A673 (cell line): ENCODE results near the gene SCO2. TPM values are rescaled to one million over a fixed set of nuclear protein-coding genes. Genes with fewer than 3 reads are reported as not detected.

Experiments
- BruUV-seq: library from RNA; stranded (reverse); fragments of 400-500 nt; replicated peaks from 2 replicates; lab custom pipeline; 2021; lab: Mats Ljungman, UMichigan
- CTCF ChIA-PET: fragments of 300-600 bp; sonication (Branson Sonifier 250); formaldehyde crosslinking; loops from one replicate; lab custom pipeline; 2022; ENCODE audit warnings: antibody characterized with exemption; lab: Charles Lee
- POLR2A ChIA-PET: fragments of 300-600 bp; sonication (Branson Sonifier 250); formaldehyde crosslinking; loops from one replicate; lab custom pipeline; 2022; ENCODE audit warnings: antibody characterized with exemption; ENCODE audit not compliant: low non-redundant PET; lab: Charles Lee
- DNase-seq: peaks from one replicate; pipeline ENCODE4 v3.0.0-alpha.2; 2015; ENCODE audit warnings: low spot score
- H3K27ac ChIP-seq: fragments of 200-600 bp; sonication (generic); 2 replicates; pipeline ENCODE4 v1.5.1; 2016; ENCODE audit warnings: mixed run types, low read depth, mild to moderate bottlenecking, mixed read lengths, antibody characterized with exemption, low read length; ENCODE audit not compliant: poor library complexity, severe bottlenecking
- H3K27me3 ChIP-seq: fragments of 200-600 bp; sonication (generic); replicated peaks from 2 replicates; pipeline ENCODE4 v1.6.1; 2017; ENCODE audit warnings: mixed run types, low read depth, mild to moderate bottlenecking, mixed read lengths, antibody characterized with exemption, low read length; ENCODE audit not compliant: insufficient read depth, poor library complexity
- H3K36me3 ChIP-seq: fragments of 200-600 bp; sonication (generic); 2 replicates; pipeline ENCODE4 v1.6.1; 2016; ENCODE audit warnings: mixed run types, mild to moderate bottlenecking, mixed read lengths, antibody characterized with exemption, low read length; ENCODE audit not compliant: insufficient read depth, poor library complexity, severe bottlenecking
- H3K4me1 ChIP-seq: fragments of 200-600 bp; sonication (generic); 2 replicates; pipeline ENCODE4 v1.6.1; 2017; ENCODE audit warnings: mixed run types, mild to moderate bottlenecking, mixed read lengths, antibody characterized with exemption, low read length; ENCODE audit not compliant: insufficient read depth, poor library complexity, severe bottlenecking
- H3K4me3 ChIP-seq: fragments of 200-600 bp; sonication (generic); 2 replicates; pipeline ENCODE4 v1.5.1; 2016; ENCODE audit warnings: low read depth, mixed run types, mild to moderate bottlenecking, mixed read lengths, low read length; ENCODE audit not compliant: poor library complexity, severe bottlenecking
- H3K9me3 ChIP-seq: fragments of 200-600 bp; sonication (generic); 2 replicates; pipeline ENCODE4 v1.6.1; 2016; ENCODE audit warnings: mixed run types, low read depth, mild to moderate bottlenecking, mixed read lengths, antibody characterized with exemption, low read length; ENCODE audit not compliant: poor library complexity, severe bottlenecking
- EZH2 ChIP-seq: fragments of 200-600 bp; sonication (generic); IDR thresholded peaks from 2 replicates; pipeline ENCODE4 v1.6.1; 2017; ENCODE audit warnings: borderline replicate concordance, low read depth, mild to moderate bottlenecking, mixed read lengths, antibody characterized with exemption, low read length; ENCODE audit not compliant: poor library complexity, severe bottlenecking
- intact Hi-C: fragments of 100-400 bp; cut with micrococcal nuclease; formaldehyde crosslinking; loops from one replicate; pipeline ENCODE4 v1.10.0; 2022; ENCODE audit not compliant: unreplicated experiment
- total RNA-seq: library from RNA; stranded (reverse); gene quantifications from 2 replicates; pipeline ENCODE4 v1.2.3, GENCODE V29; 2021
- TF ChIP-seq, protein P1 (sequence below): fragments of 300-800, 200-600 bp; sonication (generic); conservative IDR thresholded peaks from 2 replicates; pipeline ENCODE4 v1.5.1; 2017; ENCODE audit warnings: low read depth, mild to moderate bottlenecking, antibody characterized with exemption, low read length, moderate library complexity, mixed read lengths

Gene SCO2
- total RNA-seq, 1 experiment from 2014 or later = 5.4 TPM

- no peak for DNase-seq
- Histone ChIP-seq H3K27me3 (no peaks in the 10 kb centered on the region), H3K36me3 (no peaks in the 10 kb centered on the region), H3K27ac (no peak overlapping the region), H3K4me3 (no peak overlapping the region), H3K9me3 (no peaks in the 10 kb centered on the region), H3K4me1 (peaks cover 10% of the 10 kb centered on the region)
- intact Hi-C loops = loop anchor here (10.0 kb wide), 1 partner anchor 57 kb away; the partner anchor contains the start of gene MAPK8IP2
- CTCF ChIA-PET = no interaction called here
- POLR2A ChIA-PET = no interaction called here
- no peak for TF ChIP-seq EZH2
- TF ChIP-seq, protein P1, sequence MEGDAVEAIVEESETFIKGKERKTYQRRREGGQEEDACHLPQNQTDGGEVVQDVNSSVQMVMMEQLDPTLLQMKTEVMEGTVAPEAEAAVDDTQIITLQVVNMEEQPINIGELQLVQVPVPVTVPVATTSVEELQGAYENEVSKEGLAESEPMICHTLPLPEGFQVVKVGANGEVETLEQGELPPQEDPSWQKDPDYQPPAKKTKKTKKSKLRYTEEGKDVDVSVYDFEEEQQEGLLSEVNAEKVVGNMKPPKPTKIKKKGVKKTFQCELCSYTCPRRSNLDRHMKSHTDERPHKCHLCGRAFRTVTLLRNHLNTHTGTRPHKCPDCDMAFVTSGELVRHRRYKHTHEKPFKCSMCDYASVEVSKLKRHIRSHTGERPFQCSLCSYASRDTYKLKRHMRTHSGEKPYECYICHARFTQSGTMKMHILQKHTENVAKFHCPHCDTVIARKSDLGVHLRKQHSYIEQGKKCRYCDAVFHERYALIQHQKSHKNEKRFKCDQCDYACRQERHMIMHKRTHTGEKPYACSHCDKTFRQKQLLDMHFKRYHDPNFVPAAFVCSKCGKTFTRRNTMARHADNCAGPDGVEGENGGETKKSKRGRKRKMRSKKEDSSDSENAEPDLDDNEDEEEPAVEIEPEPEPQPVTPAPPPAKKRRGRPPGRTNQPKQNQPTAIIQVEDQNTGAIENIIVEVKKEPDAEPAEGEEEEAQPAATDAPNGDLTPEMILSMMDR = no peak
- no TSS peak for BruUV-seq
Measured at GRCh38 chr22:50547263-50547985, 22.0 kb upstream of the SCO2 start.

DNA sequence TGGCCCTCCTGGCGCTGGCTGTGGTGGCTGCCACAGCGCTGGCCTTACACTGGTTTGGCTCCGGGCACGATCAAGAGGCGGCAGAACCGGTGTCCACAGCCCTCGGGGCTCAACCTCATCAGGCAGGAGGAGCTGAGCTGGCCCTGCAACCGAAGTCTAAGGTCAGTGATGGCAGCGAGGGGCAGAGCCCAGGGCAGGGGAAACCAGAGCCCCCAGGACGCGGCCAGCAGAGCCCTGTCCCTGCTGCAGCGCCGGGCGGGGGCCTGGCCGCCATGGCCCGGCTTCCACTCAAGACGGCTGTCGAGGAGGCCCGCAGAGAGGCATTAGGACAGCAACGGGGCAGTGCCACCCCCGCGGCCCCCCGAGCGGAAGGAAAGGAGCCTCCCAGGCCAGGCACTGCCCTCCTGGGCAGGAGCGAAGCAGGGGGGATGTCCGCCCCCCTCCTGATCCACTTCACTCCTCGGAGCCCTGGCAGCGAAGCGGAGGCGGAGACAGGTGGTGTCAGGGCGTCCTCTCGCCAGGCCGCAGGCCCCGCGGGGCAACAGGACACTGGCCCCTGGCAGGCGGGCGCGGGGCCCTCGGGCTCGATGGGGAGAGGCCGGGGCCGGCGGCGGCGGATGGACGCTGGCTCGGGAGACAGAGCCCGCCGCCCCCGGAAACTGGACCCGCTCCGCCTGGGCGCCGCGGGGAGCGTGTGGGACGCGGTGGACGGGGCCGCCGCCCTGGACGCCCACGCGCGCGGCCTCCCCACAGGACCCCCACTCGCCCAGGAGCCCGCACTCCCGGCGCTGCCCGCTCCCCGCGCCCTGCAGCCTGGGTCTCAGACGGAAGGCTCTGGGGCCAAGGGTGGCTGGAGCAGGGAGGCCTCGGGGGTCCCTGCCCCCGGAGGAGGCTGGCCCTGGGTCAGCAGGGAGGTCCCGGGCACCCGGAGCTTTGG, 21.2 kb upstream of the SCO2 start:
- BruUV-seq = no TSS peak
- peak overlapping the region; percentile 42 for H3K27ac ChIP-seq
- H3K27me3 ChIP-seq = no peaks in the 10 kb centered on the region
- ChIA-PET CTCF (no interaction called here), POLR2A (no interaction called here)
- DNase-seq = no peak
- peaks cover 10% of the 10 kb centered on the region for H3K4me1 ChIP-seq
- no peak for TF ChIP-seq EZH2
- TF ChIP-seq, protein P1 = no peak
- no peaks in the 10 kb centered on the region for H3K36me3 ChIP-seq
- intact Hi-C loops = loop anchor here (10.0 kb wide), 1 partner anchor 58 kb away; the partner anchor contains the start of gene MAPK8IP2
- H3K9me3 ChIP-seq = no peaks in the 10 kb centered on the region
- H3K4me3 ChIP-seq = no peak overlapping the region

DNA sequence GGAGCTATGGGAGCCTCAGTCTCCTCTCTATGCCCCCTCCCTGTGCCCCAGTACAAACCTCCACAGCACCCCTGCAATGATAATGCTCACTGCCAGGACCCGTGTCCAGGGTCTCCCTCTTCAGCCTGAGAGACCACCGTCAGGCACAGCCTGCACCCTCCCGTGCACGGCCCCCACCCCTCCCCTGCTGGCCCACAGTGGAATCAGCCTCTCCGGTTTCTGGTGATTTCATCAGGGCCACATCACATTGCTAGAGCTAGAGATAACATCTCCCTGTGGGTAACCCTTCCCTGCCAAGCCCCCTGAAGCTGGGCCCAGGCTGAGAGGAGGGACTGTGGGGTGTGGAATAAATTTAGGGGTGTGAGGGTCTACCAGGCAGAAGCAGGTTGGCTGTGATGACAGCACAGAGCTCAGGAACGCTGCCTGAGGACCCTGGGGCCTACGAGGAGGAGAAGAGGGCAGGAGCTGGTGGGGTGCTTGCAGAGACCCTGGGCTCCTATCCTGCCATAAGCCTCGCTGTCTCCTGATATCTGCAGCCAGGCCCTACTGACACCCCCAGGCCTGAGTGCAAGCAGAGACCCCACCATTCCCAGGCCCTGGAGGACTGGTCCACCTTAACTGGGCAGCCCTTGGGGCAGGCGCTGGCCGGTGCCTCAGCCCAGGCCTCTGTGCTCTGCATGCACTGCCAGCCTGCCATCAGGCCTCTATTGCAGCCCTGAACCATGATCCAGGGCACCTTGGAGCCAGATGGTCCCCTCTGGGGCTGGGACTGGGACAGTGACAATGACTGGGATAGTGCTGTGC, 20.3 kb upstream of the SCO2 start, which contains the start of gene KLHDC7B:
Gene KLHDC7B, plus strand, starts transcription at position 378 of the 804 bp plus-strand sequence. Its CDS starts 345 bp downstream, at position 723.
- H3K27me3 ChIP-seq = no peaks in the 10 kb centered on the region
- DNase-seq = peak; percentile 39
- ChIA-PET POLR2A (no interaction called here), CTCF (interaction anchor here (0.7 kb wide), 1 partner anchor 17 kb away, joined by 4 read pairs; the partner anchor contains the start of gene SYCE3)
- intact Hi-C loops = loop anchor here (10.0 kb wide), 1 partner anchor 59 kb away; the partner anchor contains the start of gene MAPK8IP2
- H3K27ac ChIP-seq = peak within 1 kb of the TSS; percentile 42
- TF ChIP-seq, protein P1 = no peak
- no peak for TF ChIP-seq EZH2
- BruUV-seq = no TSS peak
- H3K4me3 ChIP-seq = no peak within 1 kb of the TSS
- no peaks in the 10 kb centered on the region for H3K36me3 ChIP-seq
- H3K9me3 ChIP-seq = no peaks in the 10 kb centered on the region
- peaks cover 13% of the 10 kb centered on the region for H3K4me1 ChIP-seq
